DND-41 (cell line): ENCODE results near the gene NECAP2.

ENCODE experiments used
- CTCF ChIP-seq: IDR thresholded peaks from 2 replicates; pipeline ENCODE4 v1.5.1; 2012; ENCODE audit warnings: borderline replicate concordance, low read length, moderate library complexity, mild to moderate bottlenecking; ENCODE audit not compliant: poor library complexity, severe bottlenecking; ENCODE audit errors: extremely low read depth
- EZH2 ChIP-seq: IDR thresholded peaks from 3 replicates; pipeline ENCODE4 v1.6.1; 2012; ENCODE audit warnings: borderline replicate concordance, low read depth, mild to moderate bottlenecking, moderate library complexity, low read length, inconsistent platforms; ENCODE audit not compliant: severe bottlenecking

- TF ChIP-seq CTCF = no peak
- no peak for TF ChIP-seq EZH2
These were observed 27.3 kb upstream of the NECAP2 start for GRCh38 chr1:16413191-16413590.
